BE2C (cell line): Measurements from ENCODE around the gene TNNI3K.

Experiments used
- DNase-seq: peaks from one replicate; pipeline ENCODE4 v3.0.0-alpha.2; 2020
- H3K27me3 ChIP-seq: fragments of 250-450 bp; sonication (Bioruptor Pico); 2 replicates; pipeline ENCODE4 v1.5.1; 2020; ENCODE audit warnings: mild to moderate bottlenecking
- H3K36me3 ChIP-seq: fragments of 250-450 bp; sonication (Bioruptor Pico); 2 replicates; pipeline ENCODE4 v1.5.1; 2020; ENCODE audit warnings: mild to moderate bottlenecking
- H3K4me1 ChIP-seq: fragments of 250-450 bp; sonication (Bioruptor Pico); 2 replicates; pipeline ENCODE4 v1.5.1; 2020
- H3K4me3 ChIP-seq: 2 replicates; pipeline ENCODE4 v1.5.1; 2011; ENCODE audit warnings: low read depth, low read length
- H3K9me3 ChIP-seq: fragments of 250-450 bp; sonication (Bioruptor Pico); 2 replicates; pipeline ENCODE4 v1.5.1; 2020
- TF ChIP-seq, protein P1 (sequence below): IDR thresholded peaks from 2 replicates; pipeline ENCODE4 v1.5.1; 2012; ENCODE audit warnings: mild to moderate bottlenecking, low read depth, low read length

TNNI3K gene

DNA sequence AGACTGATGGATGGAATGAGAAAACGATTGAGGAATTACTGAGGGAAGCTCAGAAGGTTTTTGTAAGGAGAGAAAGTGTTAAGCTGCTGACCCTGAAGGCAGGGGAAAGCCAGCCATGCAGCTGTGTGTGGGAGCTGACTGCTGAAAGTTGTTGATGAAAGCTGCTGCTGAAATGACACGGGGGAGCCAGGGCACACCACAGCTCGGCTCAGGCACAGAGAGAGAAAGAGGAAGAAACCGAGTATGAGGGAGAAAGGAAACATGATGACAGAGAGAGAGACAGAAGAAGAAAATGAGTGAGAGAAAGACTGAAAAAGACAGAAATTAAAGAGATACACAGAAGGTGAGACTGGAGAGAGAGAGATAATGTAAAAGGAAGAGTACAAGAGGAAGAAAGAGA is 161.7 kb downstream of the TNNI3K start:
- DNase-seq, result no peak
- no peaks in the 10 kb centered on the region for H3K4me1 ChIP-seq
- H3K4me3 ChIP-seq, result no peak overlapping the region
- H3K36me3 ChIP-seq, result no peaks in the 10 kb centered on the region
- H3K9me3 ChIP-seq, result no peaks in the 10 kb centered on the region
- TF ChIP-seq, protein P1, sequence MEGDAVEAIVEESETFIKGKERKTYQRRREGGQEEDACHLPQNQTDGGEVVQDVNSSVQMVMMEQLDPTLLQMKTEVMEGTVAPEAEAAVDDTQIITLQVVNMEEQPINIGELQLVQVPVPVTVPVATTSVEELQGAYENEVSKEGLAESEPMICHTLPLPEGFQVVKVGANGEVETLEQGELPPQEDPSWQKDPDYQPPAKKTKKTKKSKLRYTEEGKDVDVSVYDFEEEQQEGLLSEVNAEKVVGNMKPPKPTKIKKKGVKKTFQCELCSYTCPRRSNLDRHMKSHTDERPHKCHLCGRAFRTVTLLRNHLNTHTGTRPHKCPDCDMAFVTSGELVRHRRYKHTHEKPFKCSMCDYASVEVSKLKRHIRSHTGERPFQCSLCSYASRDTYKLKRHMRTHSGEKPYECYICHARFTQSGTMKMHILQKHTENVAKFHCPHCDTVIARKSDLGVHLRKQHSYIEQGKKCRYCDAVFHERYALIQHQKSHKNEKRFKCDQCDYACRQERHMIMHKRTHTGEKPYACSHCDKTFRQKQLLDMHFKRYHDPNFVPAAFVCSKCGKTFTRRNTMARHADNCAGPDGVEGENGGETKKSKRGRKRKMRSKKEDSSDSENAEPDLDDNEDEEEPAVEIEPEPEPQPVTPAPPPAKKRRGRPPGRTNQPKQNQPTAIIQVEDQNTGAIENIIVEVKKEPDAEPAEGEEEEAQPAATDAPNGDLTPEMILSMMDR, result no peak
- no peaks in the 10 kb centered on the region for H3K27me3 ChIP-seq

GRCh38 chr1:74399249-74399648 is 164.1 kb downstream of the TNNI3K start:
- H3K9me3 ChIP-seq, result no peaks in the 10 kb centered on the region
- H3K4me3 ChIP-seq, result no peak overlapping the region
- no peaks in the 10 kb centered on the region for H3K27me3 ChIP-seq
- TF ChIP-seq, protein P1, result no peak
- no peaks in the 10 kb centered on the region for H3K4me1 ChIP-seq
- no peaks in the 10 kb centered on the region for H3K36me3 ChIP-seq
- no peak for DNase-seq

DNA sequence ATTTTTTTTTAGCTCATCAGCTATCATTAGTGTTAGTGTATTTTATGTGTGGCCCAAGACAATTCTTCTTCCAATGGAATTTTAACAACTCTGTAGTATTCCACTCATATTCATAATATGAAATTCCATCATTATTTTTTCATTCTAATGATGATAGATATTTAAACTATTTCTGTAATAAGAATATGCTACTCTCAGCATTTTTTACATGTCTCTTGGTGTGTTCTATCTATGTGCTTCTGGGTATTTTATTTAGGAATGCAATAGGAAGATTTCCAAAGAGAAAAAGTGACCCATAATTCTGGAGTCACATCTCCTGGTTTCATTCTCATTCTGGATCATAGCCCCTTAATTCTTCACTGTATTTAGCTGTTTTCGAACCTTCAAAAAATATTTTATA is 167.7 kb downstream of the TNNI3K start:
- H3K9me3 ChIP-seq, result no peaks in the 10 kb centered on the region
- no peak overlapping the region for H3K4me3 ChIP-seq
- no peaks in the 10 kb centered on the region for H3K36me3 ChIP-seq
- H3K27me3 ChIP-seq, result no peaks in the 10 kb centered on the region
- no peak for DNase-seq
- TF ChIP-seq, protein P1, result no peak
- H3K4me1 ChIP-seq, result no peaks in the 10 kb centered on the region

GRCh38 chr1:74403606-74404005 is 168.4 kb downstream of the TNNI3K start:
- TF ChIP-seq, protein P1, result no peak
- DNase-seq, result no peak
- H3K4me1 ChIP-seq, result no peaks in the 10 kb centered on the region
- no peaks in the 10 kb centered on the region for H3K9me3 ChIP-seq
- H3K4me3 ChIP-seq, result no peak overlapping the region
- no peaks in the 10 kb centered on the region for H3K27me3 ChIP-seq
- H3K36me3 ChIP-seq, result no peaks in the 10 kb centered on the region

DNA sequence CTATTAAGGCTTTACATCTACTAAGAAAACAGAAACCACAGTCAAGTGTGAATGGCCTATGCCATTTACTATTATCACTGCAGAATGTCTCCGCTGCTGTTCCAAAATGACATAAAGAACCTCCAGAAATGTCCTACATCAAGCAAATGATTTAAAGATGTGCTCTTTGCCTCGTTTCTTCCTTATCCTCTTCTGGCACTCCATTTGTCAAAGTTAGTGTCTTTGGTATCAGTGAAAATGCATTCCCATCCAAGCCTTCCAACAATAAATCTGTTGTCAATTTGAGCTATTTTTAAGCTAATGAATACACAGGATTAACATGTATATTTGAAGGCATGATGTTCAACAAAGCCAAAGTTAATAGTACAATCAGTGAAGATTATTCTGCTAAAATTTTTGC is 171.6 kb downstream of the TNNI3K start:
- no peaks in the 10 kb centered on the region for H3K36me3 ChIP-seq

DNA sequence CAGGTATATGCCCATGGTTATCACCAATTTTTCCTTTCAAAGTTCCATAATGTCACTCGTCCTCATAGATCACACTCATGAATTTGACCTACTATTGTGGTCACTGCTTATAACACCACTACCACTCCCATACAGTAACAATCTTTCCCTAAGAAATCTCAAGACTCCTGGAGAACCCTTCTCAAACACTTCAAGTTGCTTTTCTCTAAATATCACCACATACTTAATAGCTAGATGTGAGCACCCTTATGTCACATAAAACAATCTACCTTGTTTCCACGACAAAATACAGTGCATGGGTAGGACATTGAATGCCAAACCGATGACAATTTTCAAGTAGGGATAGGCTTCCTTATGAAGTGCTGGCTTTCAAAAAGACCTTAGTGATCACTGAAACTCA is 172.7 kb downstream of the TNNI3K start:
- Histone ChIP-seq H3K9me3 (no peaks in the 10 kb centered on the region), H3K36me3 (no peaks in the 10 kb centered on the region), H3K27me3 (no peaks in the 10 kb centered on the region), H3K4me1 (no peaks in the 10 kb centered on the region), H3K4me3 (no peak overlapping the region)
- TF ChIP-seq, protein P1, result no peak
- DNase-seq, result no peak

More for the DNA sequence above, 171.6 kb downstream of the TNNI3K start:
- no peak overlapping the region for H3K4me3 ChIP-seq
- no peaks in the 10 kb centered on the region for H3K27me3 ChIP-seq
- DNase-seq, result no peak
- TF ChIP-seq, protein P1, result no peak
- no peaks in the 10 kb centered on the region for H3K9me3 ChIP-seq
- no peaks in the 10 kb centered on the region for H3K4me1 ChIP-seq
